HepG2 (cell line): ENCODE data around the gene SDCCAG8. TPM values are rescaled to one million over a fixed set of nuclear protein-coding genes. Genes with fewer than 3 reads are reported as not detected.

Experiments
- ATAC-seq: fragments of 200-7000 bp; cut with Tn5 transposase; 3 replicates; pipeline ENCODE4 v1.9.1; 2020; ENCODE audit warnings: mild to moderate bottlenecking, moderate library complexity
- BruUV-seq: library from RNA; stranded (reverse); fragments of 400-500 nt; replicated peaks from 2 replicates; lab custom pipeline; 2021; lab: Mats Ljungman, UMichigan
- CTCF ChIA-PET: fragments of 300-600 bp; formaldehyde crosslinking; extraction: SDS; loops from one replicate; lab custom pipeline; 2021; ENCODE audit warnings: low total read pairs, inconsistent platforms, low intra/inter-chr PET ratio; lab: Yijun Ruan, JAX
- POLR2A ChIA-PET: fragments of 350-600 bp; sonication (Branson Sonifier 250); formaldehyde crosslinking; loops from one replicate; lab custom pipeline; 2020; ENCODE audit warnings: antibody characterized with exemption, inconsistent platforms; lab: Yijun Ruan, JAX
- DNase-seq: peaks from one replicate; pipeline ENCODE4 v3.0.0-alpha.2; 2015; ENCODE audit warnings: low spot score
- FAIRE-seq: peaks from 3 replicates; lab custom pipeline; 2011; peaks lifted over from hg19 to GRCh38; lab: Jason Lieb, UNC
- H2AFZ ChIP-seq: one replicate; pipeline ENCODE4 v1.6.1; 2011; ENCODE audit warnings: low read length, inconsistent platforms
- H3K27ac ChIP-seq: fragments of 300-600 bp; 3 replicates; pipeline ENCODE4 v1.8.0; 2011; ENCODE audit warnings: mixed run types, mild to moderate bottlenecking, mixed read lengths, low read length, inconsistent platforms; ENCODE audit not compliant: insufficient read depth; ENCODE audit errors: extremely low read length
- H3K27me3 ChIP-seq, 2 experiments: fragments of 200-600 bp in 1 of 2; 2 replicates in 1 of 2; 3 replicates in 1 of 2; pipeline versions ENCODE4 v1.6.0 to v1.8.0; 2011; ENCODE audit warnings: low read length in 2 of 2, mild to moderate bottlenecking in 2 of 2, moderate library complexity in 2 of 2, inconsistent platforms in 1 of 2; ENCODE audit not compliant: insufficient read depth in 2 of 2, control insufficient read depth in 1 of 2
- H3K36me3 ChIP-seq, 2 experiments: fragments of 200-600 bp in 1 of 2; replicated peaks in 1 of 2; 2 replicates in 1 of 2; 3 replicates in 1 of 2; pipeline versions ENCODE4 v1.5.1 to v1.8.0; 2011; ENCODE audit warnings: low read length in 2 of 2, inconsistent platforms in 1 of 2; ENCODE audit not compliant: insufficient read depth in 2 of 2, control insufficient read depth in 1 of 2
- H3K4me1 ChIP-seq: 2 replicates; pipeline ENCODE4 v1.5.1; 2012; ENCODE audit warnings: low read length, inconsistent platforms; ENCODE audit not compliant: insufficient read depth
- H3K4me2 ChIP-seq: 2 replicates; pipeline ENCODE4 v1.6.0; 2011; ENCODE audit warnings: low read depth, low read length, inconsistent platforms
- H3K4me3 ChIP-seq, 3 experiments: fragments of 200-600 bp in 1 of 3; sonication (generic), shearing (Covaris generic) in 1 of 3; replicated peaks in 1 of 3; 2 replicates each; pipeline ENCODE4 v1.5.1; 2011 to 2016; ENCODE audit warnings: low read length in 3 of 3, inconsistent platforms in 2 of 3, low read depth in 2 of 3, mild to moderate bottlenecking in 2 of 3, control low read depth in 1 of 3, mixed read lengths in 1 of 3; ENCODE audit not compliant: insufficient read depth in 1 of 3
- H3K79me2 ChIP-seq: one replicate; pipeline ENCODE4 v1.6.1; 2011; ENCODE audit warnings: low read length, inconsistent platforms; ENCODE audit not compliant: insufficient read depth
- H3K9ac ChIP-seq: 2 replicates; pipeline ENCODE4 v1.6.0; 2011; ENCODE audit warnings: mild to moderate bottlenecking, low read depth, low read length, inconsistent platforms; ENCODE audit not compliant: insufficient read depth
- H3K9me3 ChIP-seq: 2 replicates; pipeline ENCODE4 v1.5.1; 2012; ENCODE audit warnings: mild to moderate bottlenecking, low read length
- H4K20me1 ChIP-seq: 2 replicates; pipeline ENCODE4 v1.6.0; 2011; ENCODE audit warnings: inconsistent platforms, mild to moderate bottlenecking, low read length, moderate library complexity; ENCODE audit not compliant: insufficient read depth
- NR2F6 ChIP-seq, 2 experiments: IDR thresholded peaks; 2 replicates each; pipeline ENCODE4 v1.6.1; 2016; ENCODE audit warnings: antibody characterized with exemption in 1 of 2, mild to moderate bottlenecking in 1 of 2
- RAD21 ChIP-seq: fragments of 450-650 bp; formaldehyde crosslinking; IDR thresholded peaks from 2 replicates; pipeline ENCODE4 v1.5.0; 2020; ENCODE audit warnings: mild to moderate bottlenecking
- RFX5 ChIP-seq: IDR thresholded peaks from 2 replicates; pipeline ENCODE4 v1.6.1; 2011; ENCODE audit warnings: low read depth, low read length, improper control_type of control experiment
- STAG1 ChIP-seq: sonication (generic); formaldehyde crosslinking; IDR thresholded peaks from 2 replicates; pipeline ENCODE4 v1.4.0; 2020; ENCODE audit warnings: missing genetic modification reagents
- ZBTB7B ChIP-seq: sonication (generic); formaldehyde crosslinking; IDR thresholded peaks from 2 replicates; pipeline ENCODE4 v1.4.0; 2020; ENCODE audit warnings: missing genetic modification reagents
- ZFX ChIP-seq: sonication (generic); formaldehyde crosslinking; IDR thresholded peaks from 2 replicates; pipeline ENCODE4 v1.4.0; 2020; ENCODE audit warnings: mild to moderate bottlenecking, low read depth, missing genetic modification reagents, moderate library complexity
- ZNF251 ChIP-seq: sonication (generic); formaldehyde crosslinking; IDR thresholded peaks from 2 replicates; pipeline ENCODE4 v1.9.0; 2021; ENCODE audit warnings: mild to moderate bottlenecking, missing genetic modification reagents
- ZNF557 ChIP-seq: sonication (generic); formaldehyde crosslinking; IDR thresholded peaks from 2 replicates; pipeline ENCODE4 v1.4.0; 2020; ENCODE audit warnings: missing genetic modification reagents
- ZNF879 ChIP-seq: sonication (generic); formaldehyde crosslinking; IDR thresholded peaks from 2 replicates; pipeline ENCODE4 v1.8.1; 2023; ENCODE audit warnings: missing genetic modification reagents
- WGBS: methylation state at CpG from one replicate; pipeline ENCODE4 v1.1.6; 2017; ENCODE audit warnings: low lambda C conversion rate; 5-methylcytosine and 5-hydroxymethylcytosine counted together
- in situ Hi-C: cut with HindIII; loops from 2 replicates; pipeline ENCODE4 v1.10.0; 2017; ENCODE audit warnings: low pct_unique_long_range_greater_than_20kb; ENCODE audit not compliant: extremely low pct_ligation_motif_present
- intact Hi-C: fragments of 100-400 bp; cut with micrococcal nuclease; formaldehyde crosslinking; loops from one replicate; pipeline ENCODE4 v1.10.0; 2022; ENCODE audit not compliant: unreplicated experiment
- polyA plus RNA-seq, 8 experiments: library from polyadenylated mRNA; depleted of rRNA in 3 of 8; stranded (reverse) in 7 of 8; unstranded in 1 of 8; fragments of >200 nt; fragmentation: Illumina TruSeq in 4 of 8; extraction: Trizol in 4 of 8; gene quantifications; 2 replicates each; pipeline versions ENCODE4 v1.2.1 to v1.2.3, GENCODE V29; 2011 to 2016; ENCODE audit warnings: low read depth in 4 of 8, missing spikeins in 1 of 8, mixed read lengths in 1 of 8; ENCODE audit not compliant: insufficient read depth in 1 of 8
- total RNA-seq, 5 experiments: library from RNA; depleted of rRNA; stranded (reverse); fragments of >200 nt; fragmentation: Illumina TruSeq; extraction: Trizol; gene quantifications; 2 replicates each; pipeline ENCODE4 v1.2.3, GENCODE V29; 2016; ENCODE audit warnings: low read depth in 1 of 5
- TF ChIP-seq, protein P1 (sequence below): fragments of 450-650 bp; IDR thresholded peaks from 2 replicates; pipeline ENCODE4 v1.6.1; 2017; ENCODE audit warnings: mild to moderate bottlenecking
- TF ChIP-seq, protein P2 (sequence below): sonication (generic); formaldehyde crosslinking; IDR thresholded peaks from 2 replicates; pipeline ENCODE4 v1.8.0; 2022; ENCODE audit warnings: mild to moderate bottlenecking, missing genetic modification reagents, moderate library complexity
- TF ChIP-seq, protein P3 (sequence below): sonication (generic); formaldehyde crosslinking; IDR thresholded peaks from 2 replicates; pipeline ENCODE4 v1.4.0; 2020; ENCODE audit warnings: missing genetic modification reagents

The SDCCAG8 gene
- total and polyA plus RNA-seq, 2 of the 13 experiments (the other 11 are each of a cell fraction or from before 2014, with no cell fraction given): 9.5 to 13.4 TPM

GRCh38 chr1:243280571-243281129 is 24.8 kb downstream of the SDCCAG8 start:
- intact Hi-C loops (no loop called here), in situ Hi-C loops (no loop called here)
- no peak overlapping the region for H3K4me3 ChIP-seq
- CTCF ChIA-PET: no interaction called here
- H3K36me3 ChIP-seq: no peaks in the 10 kb centered on the region
- POLR2A ChIA-PET: no interaction called here
- 84% methylated on average over 3 of the region's 3 CpGs for WGBS
- H4K20me1 ChIP-seq: no peaks in the 10 kb centered on the region
- no peaks in the 10 kb centered on the region for H3K4me1 ChIP-seq
- TF ChIP-seq RFX5 (no peak), ZFX (CRISPR knock-in tag) (no peak), STAG1 (CRISPR knock-in tag) (no peak), RAD21 (no peak), ZNF557 (CRISPR knock-in tag) (no peak), ZNF879 (CRISPR knock-in tag) (no peak), NR2F6 (IDR thresholded peaks at IDR 0.05) (no peak), NR2F6 (CRISPR knock-in tag; IDR thresholded peaks at IDR 0.05) (no peak), ZBTB7B (CRISPR knock-in tag) (no peak), ZNF251 (CRISPR knock-in tag) (no peak)
- TF ChIP-seq, protein P1, sequence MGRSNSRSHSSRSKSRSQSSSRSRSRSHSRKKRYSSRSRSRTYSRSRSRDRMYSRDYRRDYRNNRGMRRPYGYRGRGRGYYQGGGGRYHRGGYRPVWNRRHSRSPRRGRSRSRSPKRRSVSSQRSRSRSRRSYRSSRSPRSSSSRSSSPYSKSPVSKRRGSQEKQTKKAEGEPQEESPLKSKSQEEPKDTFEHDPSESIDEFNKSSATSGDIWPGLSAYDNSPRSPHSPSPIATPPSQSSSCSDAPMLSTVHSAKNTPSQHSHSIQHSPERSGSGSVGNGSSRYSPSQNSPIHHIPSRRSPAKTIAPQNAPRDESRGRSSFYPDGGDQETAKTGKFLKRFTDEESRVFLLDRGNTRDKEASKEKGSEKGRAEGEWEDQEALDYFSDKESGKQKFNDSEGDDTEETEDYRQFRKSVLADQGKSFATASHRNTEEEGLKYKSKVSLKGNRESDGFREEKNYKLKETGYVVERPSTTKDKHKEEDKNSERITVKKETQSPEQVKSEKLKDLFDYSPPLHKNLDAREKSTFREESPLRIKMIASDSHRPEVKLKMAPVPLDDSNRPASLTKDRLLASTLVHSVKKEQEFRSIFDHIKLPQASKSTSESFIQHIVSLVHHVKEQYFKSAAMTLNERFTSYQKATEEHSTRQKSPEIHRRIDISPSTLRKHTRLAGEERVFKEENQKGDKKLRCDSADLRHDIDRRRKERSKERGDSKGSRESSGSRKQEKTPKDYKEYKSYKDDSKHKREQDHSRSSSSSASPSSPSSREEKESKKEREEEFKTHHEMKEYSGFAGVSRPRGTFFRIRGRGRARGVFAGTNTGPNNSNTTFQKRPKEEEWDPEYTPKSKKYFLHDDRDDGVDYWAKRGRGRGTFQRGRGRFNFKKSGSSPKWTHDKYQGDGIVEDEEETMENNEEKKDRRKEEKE: no peak
- TF ChIP-seq, protein P2, sequence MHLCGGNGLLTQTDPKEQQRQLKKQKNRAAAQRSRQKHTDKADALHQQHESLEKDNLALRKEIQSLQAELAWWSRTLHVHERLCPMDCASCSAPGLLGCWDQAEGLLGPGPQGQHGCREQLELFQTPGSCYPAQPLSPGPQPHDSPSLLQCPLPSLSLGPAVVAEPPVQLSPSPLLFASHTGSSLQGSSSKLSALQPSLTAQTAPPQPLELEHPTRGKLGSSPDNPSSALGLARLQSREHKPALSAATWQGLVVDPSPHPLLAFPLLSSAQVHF (CRISPR knock-in tag): no peak
- TF ChIP-seq, protein P3, sequence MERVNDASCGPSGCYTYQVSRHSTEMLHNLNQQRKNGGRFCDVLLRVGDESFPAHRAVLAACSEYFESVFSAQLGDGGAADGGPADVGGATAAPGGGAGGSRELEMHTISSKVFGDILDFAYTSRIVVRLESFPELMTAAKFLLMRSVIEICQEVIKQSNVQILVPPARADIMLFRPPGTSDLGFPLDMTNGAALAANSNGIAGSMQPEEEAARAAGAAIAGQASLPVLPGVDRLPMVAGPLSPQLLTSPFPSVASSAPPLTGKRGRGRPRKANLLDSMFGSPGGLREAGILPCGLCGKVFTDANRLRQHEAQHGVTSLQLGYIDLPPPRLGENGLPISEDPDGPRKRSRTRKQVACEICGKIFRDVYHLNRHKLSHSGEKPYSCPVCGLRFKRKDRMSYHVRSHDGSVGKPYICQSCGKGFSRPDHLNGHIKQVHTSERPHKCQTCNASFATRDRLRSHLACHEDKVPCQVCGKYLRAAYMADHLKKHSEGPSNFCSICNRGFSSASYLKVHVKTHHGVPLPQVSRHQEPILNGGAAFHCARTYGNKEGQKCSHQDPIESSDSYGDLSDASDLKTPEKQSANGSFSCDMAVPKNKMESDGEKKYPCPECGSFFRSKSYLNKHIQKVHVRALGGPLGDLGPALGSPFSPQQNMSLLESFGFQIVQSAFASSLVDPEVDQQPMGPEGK (CRISPR knock-in tag): no peak
- FAIRE-seq (no peak), ATAC-seq (no peak), DNase-seq (no peak)
- H2AFZ ChIP-seq: no peak overlapping the region
- no peaks in the 10 kb centered on the region for H3K79me2 ChIP-seq
- H3K27me3 ChIP-seq: no peaks in the 10 kb centered on the region
- H3K4me2 ChIP-seq: no peak overlapping the region
- no peaks in the 10 kb centered on the region for H3K9me3 ChIP-seq
- H3K27ac ChIP-seq: no peak overlapping the region
- no peak overlapping the region for H3K9ac ChIP-seq
- BruUV-seq: no TSS peak
